Left renal cortex interstitium (tissue), 4 donors: ENCODE data around the gene CELF1. TPM values are rescaled to one million over a fixed set of nuclear protein-coding genes. Genes with fewer than 3 reads are reported as not detected.
"Not testable (repeated sequence)": the region's sequence is repeated elsewhere in the genome, so short reads cannot be mapped to it uniquely, and the experiment has no call there.

Source experiments
- DNase-seq, 4 donors: peaks; one replicate each; pipeline ENCODE4 v3.0.0-alpha.2; 2013; ENCODE audit warnings: low read depth in 4 of 4, low spot score in 2 of 4, missing footprints in 1 of 4
- polyA plus RNA-seq, 4 donors: library from polyadenylated mRNA; unstranded; fragments of 120-200 nt; gene quantifications; one replicate each; pipeline ENCODE4 v1.2.1, GENCODE V29; 2013; ENCODE audit not compliant: insufficient read length in 4 of 4

Gene CELF1
- polyA plus RNA-seq, 4 donors = 82.8 to 132 (median 107) TPM

DNA sequence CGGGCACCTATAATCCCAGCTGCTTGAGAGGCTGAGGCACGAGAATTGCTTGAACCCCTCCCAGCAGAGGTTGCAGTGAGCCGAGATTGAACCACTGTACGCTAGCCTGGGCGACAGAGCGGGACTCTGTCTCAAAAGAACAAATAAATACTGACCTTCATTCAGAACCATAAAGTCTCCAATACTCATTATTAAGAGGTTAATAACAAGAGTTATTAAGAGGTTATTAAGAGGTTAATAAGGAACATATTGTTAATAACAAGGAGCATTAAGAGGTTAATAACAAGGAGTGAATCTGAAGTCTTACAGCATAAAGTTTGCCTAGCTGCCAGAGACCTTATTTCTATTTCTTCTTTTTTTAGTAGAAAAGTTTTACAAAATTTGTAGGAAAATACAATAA, 7.6 kb downstream of the CELF1 start:
- no peak for DNase-seq

DNA sequence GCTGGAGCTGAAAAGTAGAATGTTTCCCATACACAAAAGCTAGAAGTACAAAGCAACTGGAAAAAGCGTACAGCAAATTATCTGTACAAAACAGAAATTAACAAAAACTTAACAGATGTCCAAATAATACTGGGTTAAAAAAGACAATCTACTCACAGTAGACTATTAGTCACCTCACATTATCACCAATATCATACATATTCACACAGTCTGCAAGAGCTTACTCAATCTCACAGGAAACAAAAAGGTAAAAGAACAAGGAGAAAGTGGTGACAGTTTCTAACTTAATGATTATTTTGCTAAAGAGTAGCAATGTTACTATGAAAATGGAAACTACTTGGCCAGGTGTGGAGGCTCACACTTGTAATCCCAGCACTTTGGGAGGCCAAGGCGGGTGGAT, 11.9 kb downstream of the CELF1 start:
- no peak for DNase-seq

DNA sequence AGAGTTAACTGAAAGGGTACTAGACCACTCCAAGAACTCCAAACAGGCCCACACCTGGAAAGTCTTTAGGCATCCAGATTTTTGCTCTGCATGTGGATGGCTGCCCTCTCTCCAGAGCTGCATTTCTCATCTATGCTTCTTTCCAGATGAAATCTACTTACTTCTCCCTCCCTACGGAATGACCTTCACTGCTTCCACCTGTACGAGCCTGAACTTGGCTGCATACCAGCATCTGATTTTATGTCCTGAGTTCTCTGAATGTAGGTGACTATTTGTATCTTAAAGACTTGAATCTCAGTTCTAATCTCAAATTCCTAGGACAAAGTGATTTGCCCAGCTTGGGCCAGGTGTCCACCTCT, 13.3 kb downstream of the CELF1 start:
- DNase-seq = no peak

DNA sequence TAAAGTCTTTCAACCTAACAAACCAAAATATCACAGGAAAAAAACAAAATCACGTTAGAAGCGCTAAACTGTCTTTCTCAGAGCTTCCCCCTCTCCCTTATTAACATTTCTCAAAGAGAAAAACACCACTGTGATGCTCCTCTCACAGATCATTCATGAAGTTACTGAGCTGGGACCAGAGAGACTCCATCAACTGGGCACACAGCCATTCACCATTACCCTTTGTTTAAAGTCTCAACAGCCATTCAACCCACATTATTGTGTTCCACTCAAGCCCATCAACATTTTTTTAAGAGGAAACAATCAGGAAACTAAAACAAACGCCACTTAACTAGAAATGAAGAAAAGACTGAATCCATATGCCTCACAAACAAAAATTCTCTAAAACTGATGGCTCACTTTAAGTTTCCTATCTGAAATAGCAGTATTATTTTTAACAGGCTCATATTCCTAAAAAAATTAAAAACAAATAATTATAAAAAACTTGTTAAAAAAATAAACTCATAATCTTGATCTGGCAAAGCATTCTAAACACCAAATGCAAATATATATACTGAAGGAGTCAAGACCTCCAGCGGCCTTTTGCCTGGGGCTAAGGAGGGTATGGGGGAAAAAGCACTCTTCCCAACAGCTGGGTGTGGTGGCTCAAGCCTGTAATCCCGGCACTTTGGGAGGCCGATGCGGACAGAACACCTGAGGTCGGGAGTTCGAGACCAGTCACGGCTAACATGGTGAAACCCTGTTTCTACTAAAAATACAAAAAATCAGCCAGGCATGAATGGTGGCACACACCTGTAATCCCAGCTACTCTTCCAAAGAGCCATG, 14.0 kb downstream of the CELF1 start:
- no peak for DNase-seq

DNA sequence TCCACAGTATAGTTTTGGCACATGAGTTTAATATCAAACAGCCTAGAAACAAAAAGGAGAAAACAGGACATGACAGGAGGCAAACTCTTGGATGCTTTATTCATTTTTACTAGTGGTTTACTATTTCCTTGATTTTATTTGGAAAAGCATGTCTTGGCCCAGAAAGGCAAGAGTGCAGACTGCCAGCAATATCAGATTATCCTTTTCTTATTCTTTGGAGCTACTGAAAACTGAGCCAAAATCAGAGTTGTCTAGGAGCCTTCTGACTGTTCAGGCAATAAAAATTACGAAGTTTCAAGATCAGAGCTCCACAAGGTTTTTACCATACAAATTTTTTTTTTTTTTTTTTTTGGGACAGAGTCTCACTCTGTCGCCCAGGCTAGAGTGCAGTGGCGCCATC, 16.0 kb downstream of the CELF1 start:
- no peak for DNase-seq

DNA sequence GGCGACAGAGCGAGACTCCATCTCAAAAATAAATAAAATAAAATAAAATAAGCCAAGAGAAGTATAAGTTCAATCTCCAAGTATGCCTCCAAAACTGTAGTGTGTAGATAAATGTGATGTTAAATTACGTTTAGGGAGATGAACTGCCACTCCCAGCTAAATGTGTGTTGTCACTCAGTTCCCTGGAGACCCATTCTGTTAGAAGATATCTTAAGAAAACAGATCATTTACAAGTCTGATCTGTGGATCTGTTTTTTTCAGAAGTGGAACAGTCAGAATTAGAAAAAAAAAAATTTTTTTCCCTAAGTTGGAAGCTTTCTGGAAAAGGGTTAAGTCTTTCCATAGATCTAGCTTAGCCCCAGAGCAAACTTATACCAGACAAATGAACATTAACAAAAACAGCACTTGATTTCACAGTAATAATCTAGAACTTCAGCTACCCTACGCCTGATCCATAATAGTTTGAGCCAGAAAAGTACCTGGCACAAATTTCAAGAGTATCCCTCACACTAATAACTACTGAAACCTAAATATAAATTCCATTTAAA, 18.2 kb downstream of the CELF1 start:
- DNase-seq = no peak

DNA sequence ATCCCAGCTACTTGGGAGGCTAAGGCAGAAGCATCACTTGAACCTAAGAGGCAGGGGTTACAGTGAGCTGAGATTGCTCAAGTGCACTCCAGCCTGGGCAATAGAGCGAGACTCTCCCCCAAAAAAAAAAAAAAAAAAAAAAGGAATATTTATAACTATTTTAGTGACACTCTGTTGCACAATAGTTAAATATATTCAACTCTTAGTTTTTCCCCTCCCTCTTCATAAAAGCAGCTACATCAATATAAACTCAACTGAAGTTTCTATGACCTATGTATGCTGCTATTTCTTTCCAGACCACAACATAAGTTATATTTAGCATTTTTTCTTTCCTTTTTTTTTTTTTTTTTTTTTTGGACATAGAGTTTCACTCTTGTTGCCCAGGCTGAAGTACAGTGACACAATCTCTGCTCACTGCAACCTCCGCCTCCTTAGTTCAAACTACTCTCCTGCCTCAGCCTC, 19.2 kb downstream of the CELF1 start:
- DNase-seq = no peak

DNA sequence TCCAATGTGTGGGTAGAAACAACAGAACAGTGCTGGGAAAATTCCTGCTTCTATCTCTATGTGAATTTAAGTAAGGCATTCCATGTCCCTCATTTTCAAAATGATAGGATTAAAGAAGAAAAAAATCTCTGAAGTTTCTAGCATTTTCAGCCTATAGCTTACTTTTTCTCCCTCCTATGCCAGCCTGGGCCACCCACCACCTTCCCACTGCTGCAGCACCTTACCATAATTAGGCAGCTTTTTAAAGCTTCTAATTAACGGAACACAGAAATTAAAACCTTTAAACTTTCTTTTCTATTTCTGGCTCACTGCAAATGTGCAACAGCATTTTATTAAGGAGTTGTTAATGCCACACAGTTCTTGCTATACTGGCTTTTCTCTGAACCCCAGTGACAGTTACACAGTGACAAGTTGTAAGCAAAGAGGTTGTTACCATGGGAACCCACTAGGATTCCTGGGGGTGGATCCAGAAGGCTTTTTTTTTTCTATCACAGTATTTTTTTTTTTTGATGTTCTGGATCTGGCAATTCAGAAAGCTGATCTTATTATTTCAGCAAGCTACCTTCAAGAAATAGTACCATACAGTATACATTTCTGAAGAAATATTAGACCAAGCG, 20.2 kb downstream of the CELF1 start:
- no peak for DNase-seq

DNA sequence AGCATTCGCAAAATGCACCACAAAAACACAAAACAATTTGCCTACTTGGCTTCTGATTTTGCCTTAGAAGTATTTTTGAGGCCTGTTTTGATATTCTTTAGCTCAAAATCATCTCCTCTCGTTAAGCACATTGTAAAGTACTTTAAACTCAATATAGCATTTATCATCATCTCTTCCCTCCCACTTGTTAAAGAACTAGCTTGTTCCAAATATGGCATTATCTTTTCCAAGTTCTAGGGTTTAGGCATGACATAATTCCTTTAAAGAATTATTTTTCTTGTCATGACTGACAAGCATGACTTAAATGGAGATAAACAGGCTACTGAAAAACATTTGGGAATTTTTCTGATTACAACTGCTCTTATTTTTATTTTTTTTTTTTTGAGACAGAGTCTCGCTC, 21.3 kb downstream of the CELF1 start:
- DNase-seq = no peak

DNA sequence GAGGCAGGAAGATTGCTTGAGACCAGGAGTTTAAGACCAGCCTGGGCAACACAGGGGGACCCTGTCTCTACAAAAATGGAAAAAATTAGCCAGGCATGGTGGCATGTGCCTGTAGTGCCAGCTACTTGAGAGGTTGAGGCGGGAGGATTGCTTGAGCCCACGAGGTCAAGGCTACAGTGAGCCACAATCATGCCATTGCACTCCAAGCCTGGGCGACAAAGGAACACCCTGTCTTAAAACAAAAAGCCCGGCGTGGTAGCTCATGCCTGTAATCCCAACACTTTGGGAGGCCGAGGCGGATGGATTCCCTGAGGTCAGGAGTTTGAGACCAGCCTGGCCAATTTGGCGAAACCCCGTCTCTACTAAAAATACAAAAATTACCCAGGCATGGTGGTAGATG, 22.2 kb downstream of the CELF1 start:
- not testable (repeated sequence) for DNase-seq

DNA sequence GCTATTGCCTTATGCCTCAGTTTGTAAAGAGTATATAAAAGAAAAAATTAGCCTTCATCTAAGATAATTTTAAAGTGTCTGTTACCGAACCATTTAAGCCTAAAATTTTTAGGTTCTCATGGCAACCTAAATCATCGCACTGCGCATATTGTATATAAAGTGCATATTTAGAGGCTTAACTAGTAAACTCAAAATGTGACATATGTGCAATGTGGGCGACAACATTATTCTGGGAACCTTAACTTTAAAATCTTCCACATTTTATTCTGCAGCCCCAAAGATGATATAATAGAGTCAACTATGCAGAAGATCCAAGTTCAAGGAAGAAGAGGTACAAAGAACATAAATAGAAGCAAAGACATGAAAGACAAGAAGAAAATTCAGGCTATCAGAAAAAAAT, 23.0 kb downstream of the CELF1 start:
- no peak for DNase-seq

DNA sequence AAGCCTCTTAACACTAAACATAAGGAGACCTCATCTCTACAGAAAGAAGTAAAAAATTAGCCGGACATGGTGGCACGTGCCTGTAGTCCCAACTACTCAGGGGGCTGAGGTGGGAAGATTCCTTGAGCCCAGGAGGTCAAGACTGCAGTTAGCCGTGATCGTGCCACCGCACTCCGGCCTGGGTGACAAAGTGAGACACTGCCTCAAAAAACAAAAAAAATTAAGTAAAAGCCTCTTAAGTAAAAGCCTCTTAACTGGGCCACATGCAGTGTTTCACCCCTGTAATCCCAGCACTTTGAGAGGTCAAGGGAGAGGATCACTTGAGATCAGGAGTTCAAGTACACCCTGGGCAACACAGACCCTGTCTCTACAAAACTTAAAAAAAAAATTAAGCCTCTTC, 25.7 kb downstream of the CELF1 start:
- no peak for DNase-seq

DNA sequence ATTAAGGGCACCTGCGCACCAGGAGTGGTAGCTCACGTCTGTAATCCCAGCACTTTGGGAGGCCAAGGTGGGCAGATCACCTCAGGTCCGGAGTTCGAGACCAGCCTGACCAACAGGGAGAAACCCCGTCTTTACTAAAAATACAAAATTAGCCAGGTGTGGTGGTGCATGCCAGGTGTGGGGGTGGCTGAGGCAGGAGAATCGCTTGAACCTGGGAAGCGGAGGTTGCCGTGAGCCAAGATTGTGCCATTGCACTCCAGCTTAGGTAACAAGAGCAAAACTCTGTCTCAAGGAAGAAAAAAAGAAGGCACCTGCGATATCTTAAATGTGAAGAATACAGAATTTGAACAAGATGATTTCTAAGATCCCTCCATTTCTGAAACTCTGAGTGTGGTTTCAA, 26.9 kb downstream of the CELF1 start:
- not testable (repeated sequence) for DNase-seq

DNA sequence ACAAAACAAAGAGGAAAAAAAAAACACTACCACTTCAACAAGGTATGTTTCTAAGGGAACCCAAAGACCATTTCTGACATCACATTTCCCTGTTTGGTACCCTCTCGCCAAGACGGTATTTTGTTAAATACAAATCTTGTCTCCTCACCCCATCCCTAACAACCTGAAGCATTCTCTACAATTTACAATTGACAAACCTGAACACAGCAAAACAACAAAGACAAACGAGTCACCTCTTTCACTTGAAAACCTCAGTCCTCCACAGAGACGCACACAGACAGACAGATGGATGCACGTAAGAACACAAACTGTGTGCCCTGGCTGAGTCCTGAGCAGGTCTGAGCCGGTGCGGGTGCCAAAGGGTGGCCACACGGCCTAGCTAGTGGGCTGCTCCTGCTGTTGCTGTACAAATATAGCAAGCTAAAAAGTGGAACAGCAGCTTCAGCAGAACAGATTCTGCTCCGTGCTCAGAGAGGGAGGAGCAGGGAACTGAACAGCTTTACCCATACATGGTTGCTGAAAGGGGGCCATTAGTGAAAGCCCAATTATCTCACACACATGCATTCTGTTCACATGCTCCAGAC, 28.5 kb downstream of the CELF1 start:
- no peak for DNase-seq

DNA sequence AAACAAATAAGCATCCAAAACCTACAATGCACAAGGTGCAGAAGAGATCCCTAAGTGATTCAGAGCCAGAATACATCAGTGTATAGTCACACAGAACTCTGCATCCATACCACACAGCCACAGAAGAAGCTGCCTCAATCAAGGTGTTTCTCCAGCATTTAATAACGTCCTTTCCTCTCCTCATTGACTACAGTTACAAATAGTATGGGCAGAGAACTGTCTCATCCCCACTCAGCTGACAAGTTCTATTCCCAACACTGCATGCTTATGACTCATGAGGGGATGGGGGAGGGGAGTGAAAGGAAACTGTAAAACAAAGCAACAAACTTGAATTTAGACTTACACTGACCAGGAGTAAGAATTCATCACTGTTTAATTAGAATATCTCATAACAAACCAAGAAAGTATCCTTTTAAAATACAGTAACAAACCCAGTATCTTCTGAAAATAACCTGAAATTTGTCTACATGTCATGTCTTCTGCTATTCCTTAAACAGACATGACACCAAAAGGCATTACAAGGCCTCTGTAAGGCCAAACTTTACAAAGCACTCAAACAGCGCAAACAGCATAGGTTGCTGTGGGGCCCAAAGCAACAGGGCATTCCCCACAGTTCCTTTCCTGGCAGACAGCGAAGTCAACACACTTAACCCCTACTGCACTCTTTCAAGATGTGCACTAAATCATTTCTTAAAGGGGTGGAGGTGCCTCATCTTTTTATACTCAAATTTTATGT, 29.3 kb downstream of the CELF1 start:
- DNase-seq = no peak

DNA sequence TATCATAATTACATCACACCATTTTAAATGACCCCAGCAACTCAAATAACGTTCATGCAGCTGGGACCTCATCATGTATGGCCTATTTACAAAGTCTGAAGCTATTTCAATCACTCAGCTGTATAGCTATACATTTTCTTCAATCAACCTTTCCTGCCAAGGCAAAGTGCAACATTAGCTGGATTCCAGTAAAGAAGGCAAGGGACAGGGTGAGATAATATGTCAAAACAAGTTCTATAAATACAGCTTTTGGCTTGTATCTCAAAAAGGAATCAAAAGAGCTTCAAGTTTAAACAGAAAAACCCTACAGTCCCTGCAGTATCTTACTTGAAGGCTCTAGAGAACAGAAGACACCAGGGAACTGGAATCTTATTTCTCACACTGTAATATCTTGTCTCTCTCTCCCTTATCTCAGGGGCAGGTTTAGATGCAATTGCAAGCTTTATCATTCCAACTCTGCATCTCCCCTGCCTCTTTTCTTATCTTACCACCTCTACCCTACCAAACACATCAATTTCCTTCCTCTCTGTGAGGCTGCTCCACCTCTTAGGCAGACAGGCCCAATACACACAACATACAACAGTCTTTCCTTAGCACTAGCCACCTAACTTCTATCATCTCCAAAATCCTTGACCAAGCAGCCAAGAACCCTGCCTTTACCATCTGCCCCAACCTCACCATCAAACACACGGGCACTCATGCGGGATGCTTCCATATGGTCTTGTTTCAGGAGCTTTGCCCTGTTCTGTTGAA, 34.5 kb downstream of the CELF1 start:
- DNase-seq = no peak

DNA sequence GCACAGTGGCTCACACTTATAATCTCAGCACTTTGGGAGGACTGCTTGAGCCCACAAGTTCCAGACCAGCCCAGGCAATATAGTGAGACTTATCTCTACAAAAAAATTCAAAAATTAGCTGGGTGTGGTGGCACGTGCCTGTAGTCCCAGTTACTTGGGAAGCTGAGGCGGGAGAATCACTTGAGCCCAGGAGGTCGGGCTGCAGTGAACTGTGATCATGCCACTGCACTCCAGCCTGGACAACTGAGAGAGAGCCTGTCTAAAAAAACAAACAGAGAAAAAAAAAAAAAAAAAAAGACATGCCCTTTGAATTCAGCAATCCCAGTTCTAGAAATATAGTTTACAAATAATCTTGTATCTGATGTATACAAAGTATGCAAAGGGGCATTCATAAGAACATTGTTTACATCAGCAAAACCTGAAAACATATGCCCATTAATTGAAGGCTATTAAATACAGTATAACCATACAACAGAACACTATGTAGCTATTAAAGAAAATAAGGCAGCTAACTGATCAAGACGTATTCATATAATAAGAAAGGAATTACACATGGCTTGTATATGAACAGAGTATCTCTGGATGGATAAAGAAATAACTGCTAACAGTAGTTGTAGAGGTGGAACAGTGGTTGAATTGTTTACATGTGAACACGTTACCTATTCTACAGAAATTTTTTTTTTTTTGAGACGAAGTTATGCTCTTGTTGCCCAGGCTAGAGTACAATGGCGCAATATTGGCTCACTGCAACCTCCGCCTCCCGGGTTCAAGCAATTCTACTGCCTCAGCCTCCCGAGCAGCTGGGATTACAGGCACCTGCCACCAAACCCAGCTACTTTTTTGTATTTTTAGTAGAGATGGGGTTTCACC, 35.7 kb downstream of the CELF1 start:
- DNase-seq = no peak

DNA sequence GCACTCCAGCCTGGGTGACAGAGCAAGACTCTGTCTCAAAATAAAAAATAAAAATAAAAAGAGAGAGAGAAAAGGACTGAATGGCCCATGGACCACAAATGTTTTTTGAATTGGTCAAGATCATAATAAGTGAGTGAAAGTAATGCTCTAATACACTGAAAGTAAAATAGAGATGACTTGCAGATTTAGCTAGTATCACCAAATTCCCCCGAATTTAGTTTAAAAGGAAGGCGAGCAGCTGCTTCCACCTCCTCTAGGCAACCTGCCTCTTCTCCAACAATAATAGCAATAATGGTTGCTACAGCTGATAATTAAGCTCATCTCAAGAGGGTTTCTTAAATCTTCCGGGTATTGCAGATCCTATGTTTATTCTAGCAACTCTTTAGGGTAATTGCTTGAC, 36.8 kb downstream of the CELF1 start:
- no peak for DNase-seq
